HPDE6-E6E7 (cell line): ENCODE data around the gene SENP1.

Experiments
- DNase-seq: peaks from one replicate; pipeline ENCODE4 v3.0.0; 2011; ENCODE audit warnings: missing footprints; ENCODE audit errors: extremely low spot score

The SENP1 gene

DNA sequence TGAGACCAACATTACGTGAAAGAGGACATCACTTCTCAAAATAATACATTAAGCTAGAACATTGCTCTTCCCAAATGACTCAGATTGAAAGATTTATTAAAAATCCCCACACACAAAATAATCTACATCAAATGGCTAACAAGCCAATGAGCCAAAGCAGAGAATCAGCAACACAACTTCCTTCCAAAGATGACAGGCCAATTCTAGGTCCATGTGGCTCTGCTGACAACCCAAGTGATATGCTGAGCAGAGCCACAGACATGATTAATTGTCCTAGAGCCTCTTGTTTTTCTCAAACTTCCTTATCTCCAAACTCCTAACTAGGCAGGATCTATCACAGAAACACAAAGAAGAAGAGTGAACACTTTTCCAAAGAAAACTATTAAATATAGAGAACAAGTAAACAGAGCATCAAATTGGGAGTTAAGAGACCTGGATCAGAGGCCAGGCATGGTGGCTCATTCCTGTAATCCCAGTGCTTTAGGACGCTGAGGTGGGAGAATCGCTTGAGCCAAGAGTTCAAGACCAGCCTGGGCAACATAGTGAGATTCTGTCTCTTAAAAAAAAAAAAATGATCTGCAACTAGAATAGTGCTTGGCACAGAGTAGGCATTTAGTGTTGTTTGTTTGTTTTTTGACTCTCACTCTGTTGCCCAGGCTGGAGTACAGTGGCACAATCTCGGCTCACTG is 38.5 kb downstream of the SENP1 start:
- DNase-seq, result no peak

DNA sequence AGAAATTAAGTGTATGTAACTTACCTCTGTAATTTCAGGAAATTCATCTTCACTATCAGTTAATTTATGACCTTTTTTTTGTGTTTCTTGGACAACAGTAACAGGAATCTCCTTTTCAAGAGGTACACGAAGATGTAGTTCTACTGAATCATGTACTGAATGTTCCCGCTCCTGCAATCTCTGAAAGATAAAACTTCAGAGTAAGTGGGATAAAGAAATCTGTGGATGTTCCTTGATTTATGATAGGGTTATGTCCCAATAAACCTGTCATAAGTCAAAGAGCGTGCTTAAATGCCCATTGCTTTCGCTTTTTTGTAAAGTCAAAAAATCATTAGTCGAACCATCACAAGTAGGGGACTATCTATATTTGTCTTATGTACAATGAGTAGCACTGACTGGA is 40.8 kb downstream of the SENP1 start:
- no peak for DNase-seq

DNA sequence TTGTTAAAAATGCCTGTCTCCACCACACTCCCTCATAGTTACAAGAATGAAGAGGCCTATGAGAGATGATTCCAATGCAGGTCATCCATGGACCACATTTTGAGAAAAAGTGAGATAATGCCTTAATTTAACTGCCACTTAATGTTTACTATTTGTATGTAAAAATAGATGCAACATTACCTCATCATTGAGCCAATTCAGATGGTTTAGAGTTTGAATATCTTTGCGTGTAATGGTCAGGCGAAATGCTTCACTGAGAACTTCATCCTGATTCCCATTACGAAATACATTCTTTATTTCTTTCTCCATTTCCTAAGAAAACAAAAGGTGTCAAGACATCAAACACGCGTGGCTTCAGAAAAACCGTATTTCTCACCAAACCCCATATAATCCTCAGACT is 42.3 kb downstream of the SENP1 start:
- no peak for DNase-seq

DNA sequence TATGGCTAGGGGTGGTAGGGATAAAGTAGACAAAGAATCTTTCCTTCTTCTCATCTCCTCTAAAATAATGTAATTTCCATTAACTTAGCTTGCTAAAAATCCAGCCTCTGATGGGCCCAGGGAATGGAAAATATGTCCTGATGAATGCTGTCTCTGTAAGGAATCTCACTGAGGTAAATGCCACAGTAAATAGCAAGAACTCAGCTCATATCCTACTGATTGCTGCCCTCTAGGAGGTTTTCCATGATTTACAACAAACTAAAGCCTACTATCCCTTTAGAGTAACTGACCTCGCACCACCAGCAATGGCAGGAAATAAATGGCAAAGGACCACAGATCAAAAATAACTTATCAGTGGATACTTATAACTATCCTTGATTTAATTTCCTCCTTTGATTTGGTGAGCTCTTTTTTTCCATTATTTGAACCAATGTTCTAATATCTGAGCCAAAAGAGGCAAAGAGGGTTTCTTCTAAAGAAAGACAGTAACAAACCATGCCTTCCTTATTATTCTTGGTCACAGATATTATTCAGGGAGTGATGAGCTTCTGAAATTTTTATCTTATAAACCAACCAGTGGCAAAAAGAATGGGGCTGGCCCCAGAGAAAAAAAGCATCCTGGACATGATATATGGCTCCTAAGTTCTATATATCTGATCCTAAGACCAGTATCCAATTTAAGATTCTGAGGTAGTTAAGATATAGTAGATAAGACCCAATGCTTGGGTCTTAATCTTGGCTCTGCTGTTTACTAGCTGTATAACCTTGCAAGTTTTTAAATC is 43.8 kb downstream of the SENP1 start:
- no peak for DNase-seq

DNA sequence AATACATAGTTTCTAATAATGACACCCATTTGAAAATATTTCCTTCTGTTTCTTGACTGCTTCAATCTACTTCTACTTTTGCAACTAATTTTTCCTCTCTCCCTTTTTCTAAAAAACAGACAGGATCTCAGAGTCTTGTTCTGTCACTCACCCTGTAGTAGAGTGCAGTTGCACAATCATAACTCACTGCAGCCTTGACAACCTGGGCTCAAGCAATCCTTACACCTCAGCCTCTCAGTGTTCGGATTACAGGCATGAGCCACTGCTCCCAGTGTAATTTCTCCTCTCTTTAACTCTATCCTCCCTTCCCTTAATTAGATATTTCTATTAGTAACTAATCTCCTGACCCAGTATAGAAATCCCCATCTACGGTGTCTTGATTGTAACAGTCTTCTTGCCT is 45.4 kb downstream of the SENP1 start:
- DNase-seq, result no peak

DNA sequence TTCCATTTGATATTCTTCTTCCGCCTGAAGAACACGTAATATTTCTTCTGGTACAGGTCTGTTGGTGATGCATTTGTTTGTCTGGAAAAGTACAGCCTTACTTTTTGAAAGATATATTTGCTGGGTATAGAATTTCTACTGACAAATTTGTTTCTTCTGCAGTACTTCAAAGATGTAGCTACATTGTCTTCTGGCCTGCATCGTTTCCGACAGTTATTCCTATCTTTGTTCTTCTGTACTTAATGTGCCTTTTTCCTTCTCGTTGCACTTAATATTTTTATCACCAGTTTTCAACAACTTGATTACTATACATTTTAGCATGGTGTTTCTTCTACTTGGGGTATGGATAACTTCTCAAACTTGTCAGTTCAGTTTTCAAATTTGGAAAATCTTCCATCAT is 47.1 kb downstream of the SENP1 start:
- no peak for DNase-seq

DNA sequence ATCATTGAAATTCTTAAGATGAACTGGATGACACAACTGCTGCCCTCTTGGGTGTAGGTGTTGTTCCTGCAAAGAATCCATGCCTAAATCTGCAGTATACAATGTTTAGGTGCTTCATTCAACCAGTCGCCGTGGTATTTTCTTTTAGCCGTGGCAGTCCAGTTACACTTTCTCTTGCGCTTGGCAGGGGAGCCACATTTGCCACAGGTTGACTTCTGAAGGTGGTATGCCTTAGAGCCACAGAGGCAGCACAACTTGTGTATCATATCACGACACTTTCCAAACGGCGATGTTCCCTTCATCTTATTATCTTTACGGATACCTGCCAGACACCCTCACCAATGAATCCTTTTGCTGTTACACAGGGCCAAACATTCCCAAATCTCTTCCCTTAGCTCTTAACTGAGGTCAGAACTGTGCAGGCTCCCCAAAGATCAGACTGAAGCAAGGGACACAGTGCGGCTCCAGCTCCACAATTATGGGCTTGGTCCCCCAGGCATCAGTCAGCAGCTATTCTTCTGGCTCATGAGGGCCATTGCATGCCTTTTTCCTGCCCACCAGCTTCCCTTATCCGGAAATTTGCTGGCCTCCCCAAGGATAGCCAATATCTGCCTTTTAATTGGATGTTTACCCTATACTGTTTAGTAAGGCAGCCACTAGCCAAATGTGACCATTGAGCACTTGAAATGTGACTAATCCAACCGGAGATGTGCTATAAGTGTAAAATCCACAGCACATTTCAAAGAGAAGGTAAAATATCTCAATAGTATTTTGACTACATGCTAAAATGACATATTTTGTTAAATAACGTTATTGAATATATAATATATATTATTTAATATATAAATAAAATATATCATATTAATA is 50.7 kb downstream of the SENP1 start:
- no peak for DNase-seq

DNA sequence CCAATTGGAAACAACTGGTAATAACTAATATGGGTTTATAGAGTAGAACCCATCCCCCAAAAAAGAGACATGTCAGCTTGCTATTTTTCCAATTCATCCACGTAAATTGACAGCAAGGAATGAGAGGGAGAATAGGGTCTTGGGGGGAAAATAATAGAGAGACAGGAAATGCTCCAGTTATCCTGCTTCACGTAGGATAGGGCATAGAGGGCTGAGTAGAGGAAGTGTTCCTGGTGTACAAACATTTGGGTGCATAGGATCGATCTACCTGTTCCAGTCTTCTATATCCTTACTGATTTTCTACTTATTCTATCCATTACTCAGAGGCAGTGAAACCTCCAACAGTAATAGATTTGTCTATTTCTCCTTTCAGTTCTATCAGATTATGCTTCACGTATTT is 52.0 kb downstream of the SENP1 start:
- DNase-seq, result no peak

DNA sequence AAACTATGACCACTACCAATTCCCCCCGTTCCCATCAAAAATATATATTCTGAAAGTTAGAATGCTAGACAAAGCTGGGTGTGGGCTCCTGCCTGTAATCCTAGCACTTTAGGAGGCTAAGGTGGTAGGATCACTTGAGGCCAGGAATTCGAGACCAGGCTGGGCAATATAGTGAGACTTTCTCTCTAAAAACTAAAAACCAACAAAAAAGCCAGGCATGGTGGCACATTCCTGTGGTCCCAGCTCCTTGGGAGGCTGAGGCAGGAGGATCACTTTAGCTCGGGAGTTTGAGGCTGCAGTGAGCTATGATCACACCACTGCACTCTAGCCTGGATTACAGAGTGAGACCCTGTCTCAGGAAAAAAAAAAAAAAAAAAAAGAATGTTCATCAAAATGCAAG is 52.8 kb downstream of the SENP1 start:
- no peak for DNase-seq

DNA sequence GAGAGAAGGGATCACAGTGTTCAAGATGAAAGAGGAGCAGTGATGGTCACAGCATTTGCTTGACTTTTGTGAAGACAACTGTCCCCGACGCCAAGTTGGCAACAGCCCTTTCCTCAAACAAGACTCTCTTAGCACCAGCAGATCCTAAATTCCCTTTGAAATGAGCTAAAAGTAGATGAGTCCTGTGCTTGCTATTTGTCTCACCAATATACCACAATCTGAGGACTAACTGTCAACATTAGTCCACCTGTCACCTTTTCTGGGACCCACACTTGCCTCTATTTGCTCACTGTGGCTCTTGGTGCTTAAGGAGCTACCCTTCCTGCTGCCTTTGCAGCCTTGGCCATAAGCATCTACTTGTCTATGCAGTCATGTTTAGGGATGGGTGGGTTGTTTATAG is 54.2 kb downstream of the SENP1 start:
- no peak for DNase-seq

DNA sequence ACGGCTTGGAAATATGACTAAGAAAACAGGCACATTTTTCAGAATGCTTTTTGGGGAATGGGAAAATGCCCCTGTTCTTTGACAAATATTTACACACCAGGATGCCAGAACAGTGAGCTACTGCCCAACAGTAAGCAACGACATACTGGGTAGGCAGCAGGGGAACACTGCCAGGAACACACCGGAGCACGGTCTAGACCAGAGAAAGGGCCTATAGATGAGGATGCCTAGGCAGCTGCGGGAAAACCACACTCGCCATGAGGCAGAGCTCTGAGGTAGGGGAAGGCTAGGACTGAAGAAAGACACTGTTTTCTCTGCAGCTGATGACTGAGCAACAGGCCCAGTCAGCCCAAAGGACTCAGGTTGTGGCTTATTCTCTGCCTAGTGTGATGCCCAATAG is 55.7 kb downstream of the SENP1 start:
- DNase-seq, result no peak

DNA sequence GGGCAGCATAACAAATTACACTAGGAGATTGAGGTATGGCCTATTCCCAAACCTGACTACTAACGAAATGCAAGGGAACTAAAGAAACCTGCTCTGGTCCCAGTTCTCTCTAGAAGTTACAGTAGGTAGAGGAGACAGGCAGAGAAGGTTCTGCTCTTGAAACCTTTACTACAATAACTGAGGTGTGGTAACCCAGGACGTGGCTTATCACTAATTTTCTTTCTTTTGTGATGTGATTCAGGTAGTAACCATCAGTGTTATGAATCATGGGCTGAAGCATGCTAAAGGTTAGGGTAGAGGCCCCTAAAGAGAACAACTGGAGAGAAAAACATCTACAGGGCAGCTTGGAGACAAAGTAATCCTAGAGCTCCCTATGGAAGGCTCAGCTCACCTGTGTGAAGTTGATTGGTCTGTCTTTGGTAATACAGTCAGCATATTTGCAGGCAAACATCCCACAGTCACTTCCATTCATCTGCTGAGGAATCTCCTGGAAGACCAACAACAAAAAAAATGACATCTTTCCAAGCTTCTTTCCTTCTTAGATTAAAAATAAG is 59.8 kb downstream of the SENP1 start:
- DNase-seq, result no peak

DNA sequence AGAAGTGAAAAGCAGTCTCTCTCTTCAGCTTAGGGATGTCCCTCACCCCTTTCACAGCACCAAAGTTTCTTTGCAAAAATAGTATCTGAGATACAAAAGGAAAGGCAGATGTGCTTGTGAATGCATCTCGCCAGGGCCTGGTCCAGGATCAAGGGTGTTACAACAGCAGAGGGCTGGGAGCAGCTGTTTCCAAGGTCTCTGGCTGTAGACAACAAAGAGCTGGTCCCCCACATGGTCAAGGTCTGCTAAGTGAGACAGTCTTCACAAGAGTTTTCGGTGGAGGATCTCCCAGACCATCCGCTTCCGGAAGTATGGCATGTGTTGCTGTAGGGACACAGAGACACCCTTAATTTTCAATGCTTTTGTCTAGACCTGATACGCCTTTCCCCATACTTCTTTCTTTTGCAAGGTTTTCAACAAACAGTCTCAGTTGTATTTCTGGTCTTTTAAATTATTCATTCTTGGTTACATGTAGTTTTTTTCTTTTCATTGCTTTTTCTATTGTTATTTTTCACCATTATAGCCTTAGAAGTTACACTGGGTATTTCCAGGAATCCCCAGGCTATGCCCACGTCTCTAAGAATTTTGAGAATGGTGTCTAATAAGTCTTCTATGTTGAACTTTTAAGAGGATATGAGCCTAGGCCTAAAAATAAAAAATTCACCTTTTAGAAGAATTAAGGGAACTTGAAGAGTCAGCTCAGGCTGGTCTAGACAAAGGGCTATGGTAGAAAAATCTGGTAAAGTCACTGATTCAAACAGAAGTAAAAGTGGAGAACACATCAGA is 60.6 kb downstream of the SENP1 start:
- DNase-seq, result no peak

DNA sequence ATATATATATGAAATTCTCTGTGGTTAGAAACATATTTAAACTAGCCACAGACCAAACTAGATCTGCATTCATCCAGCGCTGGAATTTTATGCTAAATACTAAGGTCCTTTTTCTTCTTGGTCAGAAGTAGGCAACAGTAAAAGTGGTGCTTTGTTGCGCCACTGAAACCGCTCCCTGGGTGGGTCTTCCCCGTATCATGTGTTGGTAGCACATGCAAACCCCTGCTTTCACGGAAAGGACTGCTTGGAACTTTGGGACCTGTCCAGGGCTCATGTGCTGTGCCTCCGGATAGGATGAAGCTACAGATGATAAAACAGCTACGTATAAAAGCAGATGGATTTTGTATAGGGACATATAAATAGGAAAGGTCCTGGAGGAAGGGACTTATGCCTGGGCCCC is 61.5 kb downstream of the SENP1 start:
- no peak for DNase-seq

DNA sequence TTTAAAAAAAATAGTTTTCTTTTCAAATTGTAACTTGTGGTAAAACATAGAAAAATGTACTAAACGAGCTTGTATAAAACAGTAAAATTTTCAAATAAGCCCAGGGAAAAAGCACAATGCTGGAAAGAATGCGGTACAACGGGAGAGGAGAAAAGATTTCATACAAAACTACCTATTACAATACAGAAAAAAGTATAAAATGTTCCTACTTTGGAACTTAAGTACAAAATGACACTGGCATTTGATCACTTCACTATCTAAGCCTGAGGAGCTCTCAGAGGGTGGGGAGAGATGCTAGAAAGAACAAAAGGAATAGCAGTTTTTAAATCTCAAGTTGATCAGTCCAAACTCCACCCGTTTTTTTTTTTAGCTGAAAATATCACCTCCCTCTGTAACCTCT is 62.1 kb downstream of the SENP1 start:
- DNase-seq, result no peak

DNA sequence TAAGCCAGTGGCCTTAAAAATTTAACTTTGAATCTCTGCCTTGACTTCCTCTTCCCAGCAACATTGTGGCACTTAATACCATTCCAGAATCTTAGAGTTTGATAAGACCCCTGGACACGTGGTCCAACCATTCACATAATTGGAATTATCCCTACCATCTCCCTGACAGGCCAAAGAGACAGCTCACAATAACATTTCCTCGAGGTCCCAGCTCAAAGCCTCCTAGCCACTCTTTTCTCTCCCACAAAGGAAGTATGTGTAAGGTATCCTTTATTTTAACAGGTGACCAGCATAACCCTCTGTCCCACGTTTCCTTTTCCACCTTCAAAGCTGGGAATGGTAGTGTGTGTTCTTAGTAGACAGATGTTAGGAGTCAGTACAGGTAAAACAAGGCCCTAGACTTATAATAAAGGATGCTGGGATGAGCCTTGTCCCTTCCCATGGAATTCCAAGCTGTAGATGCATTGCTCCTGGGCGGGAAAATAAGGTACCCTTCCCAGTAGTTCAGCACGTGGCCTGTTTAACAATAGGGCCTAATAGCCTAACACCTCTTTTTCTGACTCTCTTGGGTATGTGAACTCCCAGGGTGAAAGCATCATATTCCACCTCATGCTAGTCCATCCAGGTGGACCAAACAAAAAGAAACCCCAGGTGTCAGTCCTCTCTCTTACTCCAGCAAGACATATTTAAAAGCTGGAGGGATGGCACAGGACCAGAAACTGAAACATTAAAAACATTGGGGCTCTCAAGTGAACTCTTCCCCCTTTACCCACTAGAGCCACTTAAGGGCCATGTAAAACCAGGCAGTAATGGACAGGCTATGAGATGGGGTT is 64.1 kb downstream of the SENP1 start:
- DNase-seq, result no peak

DNA sequence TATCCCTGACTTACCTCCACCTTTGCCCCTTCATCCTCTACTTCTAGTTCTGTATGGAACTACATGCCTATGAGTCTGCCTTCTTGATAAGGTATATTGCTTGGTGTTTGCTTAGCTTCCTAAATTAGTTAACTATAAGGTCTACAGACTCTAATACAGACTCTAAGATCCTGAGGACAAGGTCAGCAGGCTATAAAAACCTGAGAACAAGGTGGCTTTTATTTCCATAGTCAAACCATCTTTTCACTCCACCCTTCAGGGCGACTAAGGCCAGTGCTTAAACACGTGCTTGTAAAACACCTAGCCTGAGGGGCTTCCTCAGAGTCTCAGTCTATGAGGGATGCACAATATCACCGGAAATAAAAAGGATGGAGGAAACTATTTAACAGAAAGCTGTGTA is 65.5 kb downstream of the SENP1 start:
- no peak for DNase-seq

DNA sequence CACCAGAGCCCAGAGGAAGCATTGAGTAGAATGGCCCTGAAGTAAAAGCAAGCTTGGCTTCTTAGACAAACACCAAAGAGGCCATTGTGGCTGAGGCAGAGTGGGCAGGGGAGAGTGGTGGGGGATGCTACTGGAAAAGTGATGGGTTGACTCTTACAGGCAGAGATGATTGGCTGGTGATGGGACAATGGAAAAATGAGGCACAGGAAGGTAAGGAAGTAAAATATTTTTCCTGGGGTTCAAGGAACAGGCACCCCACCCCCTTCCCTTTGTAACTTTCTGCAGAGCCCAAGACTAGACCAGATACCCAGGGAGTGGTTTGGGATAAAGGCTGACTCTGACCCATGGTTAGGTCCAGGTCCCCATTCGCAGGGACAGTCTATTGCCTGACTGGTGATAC is 66.7 kb downstream of the SENP1 start:
- no peak for DNase-seq

DNA sequence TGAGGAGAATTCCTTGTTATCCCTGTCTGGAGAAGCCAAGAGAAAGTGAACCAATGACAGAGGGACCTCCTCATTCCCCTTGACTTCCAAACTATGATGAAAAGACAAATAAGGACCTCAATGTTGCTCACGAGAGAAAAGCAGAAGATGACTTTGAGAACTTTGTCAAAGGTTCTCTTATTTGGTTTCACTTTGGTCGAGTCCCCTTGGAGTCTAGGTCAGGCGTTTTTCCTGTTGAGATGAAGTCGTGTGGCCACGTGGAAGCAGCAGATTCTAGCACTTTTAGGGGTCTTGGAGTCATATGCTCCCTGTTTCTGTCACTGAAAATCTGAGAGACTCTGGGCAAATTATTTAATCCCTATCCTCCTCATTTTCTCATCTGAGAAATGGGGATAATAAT is 67.8 kb downstream of the SENP1 start:
- DNase-seq, result no peak

DNA sequence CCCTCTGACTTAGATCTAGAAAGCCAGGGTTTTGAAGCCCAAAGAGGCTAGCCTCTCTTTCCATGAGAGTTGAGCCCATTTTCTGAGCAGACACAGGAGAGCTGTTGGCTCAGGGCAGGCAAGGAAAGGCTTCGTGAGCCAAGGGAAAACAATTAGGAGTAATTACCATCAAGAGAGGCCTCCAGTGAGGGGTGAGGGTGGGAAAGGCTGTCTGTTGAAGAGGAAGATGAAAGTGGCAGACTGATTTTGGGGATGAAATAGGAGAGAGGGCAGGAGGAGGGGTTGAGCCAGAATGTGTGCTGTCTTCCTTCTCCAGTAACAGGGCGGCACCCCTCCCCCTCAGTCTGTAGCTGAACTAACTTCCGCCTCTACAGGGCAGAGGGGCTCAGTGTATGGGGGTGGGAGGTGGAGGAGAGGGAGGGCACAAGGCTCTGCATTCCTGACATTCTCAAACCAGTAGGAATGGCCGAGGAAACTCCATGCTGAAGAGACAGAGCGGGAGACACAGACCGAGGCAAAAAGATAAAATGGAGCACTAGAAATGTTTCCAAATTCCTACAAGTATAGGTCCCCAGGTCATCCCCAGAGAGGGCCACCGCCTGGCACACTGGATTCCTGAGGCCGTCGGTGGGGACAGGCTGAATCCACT is 68.5 kb downstream of the SENP1 start:
- DNase-seq, result no peak
